ENCODE results near the gene SMIM7. TPM values are rescaled to one million over a fixed set of nuclear protein-coding genes. Genes with fewer than 3 reads are reported as not detected.

The SMIM7 gene
- total RNA-seq, 4 donors from 2014 or later, result 91.1 to 127 (median 113) TPM

DNA sequence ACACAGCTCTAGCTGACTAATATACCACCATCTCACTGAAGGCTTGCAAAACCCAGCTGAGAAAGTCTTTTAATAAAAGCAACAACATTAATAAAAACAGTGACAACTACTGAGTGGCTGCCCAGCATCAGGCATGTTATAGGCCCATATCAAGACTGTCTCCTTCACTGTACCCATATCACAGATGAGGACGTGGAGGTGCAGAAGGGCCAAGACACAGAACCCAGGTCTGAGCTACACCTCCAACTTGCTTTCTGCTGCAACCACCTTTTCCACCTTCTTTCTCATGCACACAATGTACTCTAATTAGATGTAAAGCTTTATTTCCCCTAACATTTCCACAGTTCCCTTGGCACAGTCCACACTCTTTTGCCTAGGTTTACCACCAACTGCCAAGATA is 21.3 kb downstream of the SMIM7 start:
- TF ChIP-seq, protein P1, sequence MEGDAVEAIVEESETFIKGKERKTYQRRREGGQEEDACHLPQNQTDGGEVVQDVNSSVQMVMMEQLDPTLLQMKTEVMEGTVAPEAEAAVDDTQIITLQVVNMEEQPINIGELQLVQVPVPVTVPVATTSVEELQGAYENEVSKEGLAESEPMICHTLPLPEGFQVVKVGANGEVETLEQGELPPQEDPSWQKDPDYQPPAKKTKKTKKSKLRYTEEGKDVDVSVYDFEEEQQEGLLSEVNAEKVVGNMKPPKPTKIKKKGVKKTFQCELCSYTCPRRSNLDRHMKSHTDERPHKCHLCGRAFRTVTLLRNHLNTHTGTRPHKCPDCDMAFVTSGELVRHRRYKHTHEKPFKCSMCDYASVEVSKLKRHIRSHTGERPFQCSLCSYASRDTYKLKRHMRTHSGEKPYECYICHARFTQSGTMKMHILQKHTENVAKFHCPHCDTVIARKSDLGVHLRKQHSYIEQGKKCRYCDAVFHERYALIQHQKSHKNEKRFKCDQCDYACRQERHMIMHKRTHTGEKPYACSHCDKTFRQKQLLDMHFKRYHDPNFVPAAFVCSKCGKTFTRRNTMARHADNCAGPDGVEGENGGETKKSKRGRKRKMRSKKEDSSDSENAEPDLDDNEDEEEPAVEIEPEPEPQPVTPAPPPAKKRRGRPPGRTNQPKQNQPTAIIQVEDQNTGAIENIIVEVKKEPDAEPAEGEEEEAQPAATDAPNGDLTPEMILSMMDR (IDR thresholded peaks at IDR 0.05; ENCODE audit: low read depth), result no peak

DNA sequence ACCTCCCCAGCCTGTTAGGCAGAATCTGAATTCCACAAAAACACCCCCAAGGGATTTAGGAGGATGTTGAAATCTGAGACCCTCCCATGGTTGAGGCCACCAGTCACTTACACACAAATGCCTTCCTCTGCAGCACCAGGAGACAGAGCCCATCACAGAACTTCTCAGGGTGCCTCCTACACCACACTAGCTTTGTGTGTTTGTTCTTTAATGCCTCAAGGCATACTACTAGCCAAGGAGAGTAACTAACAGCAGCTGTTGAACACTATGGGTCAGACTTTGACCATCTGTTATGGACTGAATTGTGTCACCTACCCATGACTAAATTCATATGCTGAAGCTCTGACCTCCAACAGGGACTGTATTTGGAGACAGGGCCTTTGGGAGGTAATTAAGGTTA is 22.4 kb downstream of the SMIM7 start:
- TF ChIP-seq, protein P1 (IDR thresholded peaks at IDR 0.05; ENCODE audit: low read depth), result no peak

DNA sequence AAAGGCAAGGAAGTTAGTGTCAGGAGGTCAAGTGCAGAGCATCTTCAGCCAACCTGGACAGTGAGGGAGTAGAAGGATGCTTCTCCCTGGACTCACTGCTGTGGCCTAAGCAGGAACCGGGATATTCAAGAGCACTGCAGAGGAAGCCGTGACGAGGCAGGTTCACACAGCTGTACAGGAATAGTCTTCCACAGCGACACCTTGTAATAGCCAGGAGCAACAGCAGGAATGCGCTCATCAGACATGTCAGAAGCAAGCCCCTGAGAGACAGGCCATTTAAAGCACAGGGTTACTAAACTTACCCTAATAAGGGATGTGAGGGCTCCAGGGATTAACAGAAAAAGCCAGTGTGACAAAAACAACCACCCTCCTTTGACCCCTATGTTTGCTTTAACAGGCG is 28.5 kb downstream of the SMIM7 start:
- TF ChIP-seq, protein P1 (IDR thresholded peaks at IDR 0.05; ENCODE audit: low read depth), result no peak

DNA sequence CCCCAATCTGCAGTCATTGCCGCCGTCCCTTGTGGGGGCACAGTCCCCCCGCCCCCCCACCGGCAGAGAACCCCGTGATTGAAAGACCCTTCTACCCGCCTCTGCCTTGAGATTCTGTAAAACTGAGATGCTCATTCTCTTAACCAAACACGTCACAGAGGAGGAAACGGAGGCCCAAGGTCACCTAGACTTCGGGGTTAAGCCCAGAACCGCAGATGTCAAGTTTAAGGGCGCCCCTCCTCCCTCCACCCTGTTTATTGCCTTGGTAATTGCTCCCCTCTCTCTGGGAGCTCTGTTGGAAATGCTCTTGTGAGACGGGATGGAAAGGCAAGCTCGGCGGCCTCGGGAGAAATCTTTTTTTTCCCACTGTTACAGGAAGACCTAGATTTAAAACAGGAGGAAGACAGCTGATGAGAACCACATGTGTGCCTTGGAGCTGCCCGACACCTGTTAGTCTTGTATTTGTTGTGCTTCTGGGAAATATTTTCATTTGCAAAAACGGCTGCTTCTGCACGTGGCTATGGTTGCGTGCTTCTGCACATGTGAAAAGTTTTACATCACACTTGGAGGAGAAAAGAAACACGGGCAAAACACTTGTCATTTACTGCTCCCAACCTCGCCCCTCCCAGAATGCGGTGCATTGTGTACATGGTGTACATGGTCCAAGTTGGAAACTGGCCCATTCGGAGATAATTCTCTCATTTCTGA is 30.8 kb downstream of the SMIM7 start:
- TF ChIP-seq, protein P1 (IDR thresholded peaks at IDR 0.05; ENCODE audit: low read depth), result no peak

DNA sequence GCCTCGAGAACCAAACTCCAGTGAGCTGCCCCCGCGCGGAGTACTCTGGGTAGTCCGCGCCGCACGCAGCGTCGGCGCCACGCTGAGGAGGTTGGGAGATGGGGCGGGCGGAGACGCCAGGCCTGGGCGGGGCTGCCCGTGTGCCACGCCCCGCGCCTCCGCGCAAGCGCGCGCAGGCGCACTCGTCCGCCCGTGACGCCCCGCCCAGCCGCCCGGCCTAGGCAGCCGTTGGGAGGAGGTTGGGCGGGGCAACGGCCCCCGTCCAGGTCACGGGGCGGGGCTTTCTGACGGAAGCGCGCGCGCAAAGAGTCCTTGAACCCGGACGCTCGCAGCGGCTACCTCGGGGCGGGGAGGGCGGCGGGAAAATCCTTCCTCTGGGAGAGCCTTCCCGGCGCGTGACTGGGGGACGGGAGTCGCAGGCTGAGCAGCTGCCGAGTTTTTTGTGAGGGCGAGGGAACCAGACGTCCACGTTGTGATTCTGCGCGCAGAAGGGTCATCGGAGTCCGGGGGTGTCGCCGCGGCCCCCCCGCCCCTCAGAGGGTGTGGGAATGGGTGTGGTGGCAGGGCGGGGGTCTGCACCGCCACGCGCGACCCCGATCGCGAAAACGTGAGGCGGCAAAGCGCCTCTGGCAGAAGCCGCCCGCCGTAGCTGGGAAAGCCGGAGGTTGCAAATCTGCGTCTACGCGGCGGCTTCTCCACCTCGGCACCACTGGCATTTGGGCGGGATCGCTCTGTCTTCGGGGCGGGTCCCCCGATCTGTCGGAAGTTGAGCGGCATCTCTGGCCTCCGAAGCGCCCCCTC is 31.6 kb downstream of the SMIM7 start, which contains the start of gene MED26:
Gene MED26 (minus strand): TSS at position 22 of the 801 bp plus-strand sequence. CDS start 261 bp downstream, outside the sequence.
- TF ChIP-seq, protein P1 (IDR thresholded peaks at IDR 0.05; ENCODE audit: low read depth), result no peak

DNA sequence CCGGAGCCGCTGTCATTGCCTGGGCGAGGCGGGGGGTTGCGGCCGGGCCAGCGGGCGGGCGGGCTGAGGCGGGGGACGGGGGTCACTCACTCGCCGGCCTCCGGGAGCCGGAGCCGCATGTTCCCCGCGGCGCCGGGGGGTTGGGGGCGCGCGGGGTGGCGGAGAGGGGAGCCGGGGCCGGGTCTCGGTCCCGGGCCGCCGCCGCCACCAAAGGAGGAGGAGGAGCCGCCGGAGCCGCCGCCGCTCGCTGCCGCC is 32.1 kb downstream of the SMIM7 start:
- TF ChIP-seq, protein P1 (IDR thresholded peaks at IDR 0.05; ENCODE audit: low read depth), result no peak

DNA sequence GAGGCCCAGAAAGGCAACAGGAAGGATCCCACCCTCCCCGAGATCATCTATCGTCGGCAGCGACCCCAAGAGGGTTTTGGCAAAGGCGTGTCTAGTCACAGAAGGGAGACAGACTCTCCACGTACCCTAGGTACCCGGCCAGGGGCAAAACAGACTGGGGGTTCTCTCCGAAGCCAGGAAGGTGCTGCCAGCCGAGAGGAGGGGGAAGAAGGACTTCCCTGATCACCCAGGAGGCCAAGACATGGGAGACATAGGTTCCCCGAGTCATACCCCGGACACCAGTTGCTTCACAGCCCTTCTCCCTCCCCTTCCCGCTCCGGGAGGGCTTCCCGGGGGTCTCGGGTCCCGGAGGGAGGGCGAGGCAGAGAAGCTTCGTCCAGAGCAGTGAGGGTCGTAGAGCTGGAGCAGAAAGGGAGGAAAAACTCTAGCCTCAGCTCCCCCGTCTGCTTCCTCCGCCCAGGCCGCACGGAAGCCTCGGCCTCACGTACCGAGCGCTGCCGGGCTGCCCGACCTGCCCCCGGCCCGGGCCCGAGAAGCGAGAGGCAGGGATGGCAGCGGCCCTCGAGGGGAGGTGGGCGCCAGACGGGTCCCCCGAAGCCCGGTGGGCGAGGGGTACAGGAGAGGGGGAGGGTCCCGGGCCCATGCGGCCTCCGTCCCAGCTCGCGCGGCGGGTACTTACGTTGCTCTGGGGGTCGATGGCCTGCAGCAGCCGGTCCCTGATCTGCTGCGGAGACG is 32.6 kb downstream of the SMIM7 start:
- TF ChIP-seq, protein P1 (IDR thresholded peaks at IDR 0.05; ENCODE audit: low read depth), result no peak

Data from subcutaneous adipose tissue (tissue), 4 donors.